ENCODE data around the gene GRHL3. TPM values are rescaled to one million over a fixed set of nuclear protein-coding genes. Genes with fewer than 3 reads are reported as not detected.
A peak's percentile ranks its signal among the peaks of the same experiment; 100 is the strongest.

GRHL3 gene
- total RNA-seq, 1 donor from 2014 or later: not detected

- no peak for DNase-seq (ENCODE audit: low read depth)
Observed at GRCh38 chr1:24341260-24341659, 22.1 kb downstream of the GRHL3 start.

GRCh38 chr1:24343412-24344089 lies 24.4 kb downstream of the GRHL3 start:
- DNase-seq (ENCODE audit: low read depth): no peak

GRCh38 chr1:24344090-24344742 lies 25.1 kb downstream of the GRHL3 start:
- DNase-seq (ENCODE audit: low read depth): no peak

GRCh38 chr1:24345334-24345733 lies 26.2 kb downstream of the GRHL3 start:
- DNase-seq (ENCODE audit: low read depth): no peak

- DNase-seq (ENCODE audit: low read depth): no peak
Observed at GRCh38 chr1:24347159-24347934, 28.2 kb downstream of the GRHL3 start.

GRCh38 chr1:24348196-24348595 lies 29.0 kb downstream of the GRHL3 start:
- DNase-seq (ENCODE audit: low read depth): no peak

- DNase-seq (ENCODE audit: low read depth): no peak
Observed at GRCh38 chr1:24349891-24350290, 30.7 kb downstream of the GRHL3 start.

GRCh38 chr1:24351247-24351646 lies 32.1 kb downstream of the GRHL3 start:
- no peak for DNase-seq (ENCODE audit: low read depth)

GRCh38 chr1:24351918-24352627 lies 32.9 kb downstream of the GRHL3 start:
- DNase-seq (ENCODE audit: low read depth): peak; percentile 24

GRCh38 chr1:24353292-24353891 lies 34.2 kb downstream of the GRHL3 start:
- no peak for DNase-seq (ENCODE audit: low read depth)

GRCh38 chr1:24355466-24355865 lies 36.3 kb downstream of the GRHL3 start:
- no peak for DNase-seq (ENCODE audit: low read depth)

GRCh38 chr1:24357038-24357437 lies 37.9 kb downstream of the GRHL3 start:
- DNase-seq (ENCODE audit: low read depth): no peak

GRCh38 chr1:24360681-24361080 lies 41.5 kb downstream of the GRHL3 start:
- no peak for DNase-seq (ENCODE audit: low read depth)

GRCh38 chr1:24361811-24362210 lies 42.7 kb downstream of the GRHL3 start:
- no peak for DNase-seq (ENCODE audit: low read depth)

- DNase-seq (ENCODE audit: low read depth): no peak
Observed at GRCh38 chr1:24362396-24362795, 43.2 kb downstream of the GRHL3 start.

- peak; percentile 76 for DNase-seq (ENCODE audit: low read depth)
Observed at GRCh38 chr1:24362982-24363614, 43.9 kb downstream of the GRHL3 start.

- no peak for DNase-seq (ENCODE audit: low read depth)
Observed at GRCh38 chr1:24363994-24364393, 44.8 kb downstream of the GRHL3 start.

GRCh38 chr1:24364605-24364974 lies 45.4 kb downstream of the GRHL3 start:
- peak; percentile 5 for DNase-seq (ENCODE audit: low read depth)

- peak; percentile 64 for DNase-seq (ENCODE audit: low read depth)
Observed at GRCh38 chr1:24364975-24365678, 46.0 kb downstream of the GRHL3 start.

GRCh38 chr1:24366707-24367106 lies 47.5 kb downstream of the GRHL3 start:
- DNase-seq (ENCODE audit: low read depth): no peak

All from myocyte (in vitro differentiated cells).